WTC11 (cell line): ENCODE data around the gene ZFAND3. TPM values are rescaled to one million over a fixed set of nuclear protein-coding genes. Genes with fewer than 3 reads are reported as not detected.
A peak's percentile ranks its signal among the peaks of the same experiment; 100 is the strongest.

ENCODE experiments used
- ATAC-seq: fragments of 200-7000 bp; cut with Tn5 transposase; 2 replicates; pipeline ENCODE4 v1.10.0; 2021; ENCODE audit warnings: mild to moderate bottlenecking, moderate library complexity
- CTCF ChIA-PET: fragments of 300-600 bp; sonication (Branson Sonifier 250); formaldehyde crosslinking; loops from one replicate; lab custom pipeline; 2021; ENCODE audit warnings: antibody characterized with exemption; lab: Charles Lee
- POLR2A ChIA-PET: fragments of 350-600 bp; sonication (Branson Sonifier 250); formaldehyde crosslinking; loops from one replicate; lab custom pipeline; 2021; ENCODE audit warnings: antibody characterized with exemption; lab: Charles Lee
- DNase-seq: peaks from one replicate; pipeline ENCODE4 v3.0.0; 2021; ENCODE audit warnings: low spot score
- H3K27ac Mint-ChIP-seq: 2 replicates; pipeline ENCODE4 v1.8.0; 2021; ENCODE audit warnings: mixed read lengths
- H3K27me3 Mint-ChIP-seq: 2 replicates; pipeline ENCODE4 v1.8.0; 2021; ENCODE audit warnings: low read depth, mild to moderate bottlenecking, moderate library complexity, mixed read lengths
- H3K36me3 Mint-ChIP-seq: 2 replicates; pipeline ENCODE4 v1.8.0; 2021; ENCODE audit warnings: mixed read lengths
- H3K4me1 Mint-ChIP-seq: 2 replicates; pipeline ENCODE4 v1.8.0; 2022; ENCODE audit warnings: mixed read lengths
- H3K4me3 Mint-ChIP-seq: 2 replicates; pipeline ENCODE4 v1.8.0; 2021; ENCODE audit warnings: mild to moderate bottlenecking, moderate library complexity, mixed read lengths
- H3K9me3 Mint-ChIP-seq: 2 replicates; pipeline ENCODE4 v1.8.0; 2021; ENCODE audit warnings: mixed read lengths
- CBFB ChIP-seq: sonication (generic); formaldehyde crosslinking; IDR thresholded peaks from 2 replicates; pipeline ENCODE4 v1.8.1; 2022; ENCODE audit warnings: mild to moderate bottlenecking, low read depth, missing genetic modification reagents
- GRHL2 ChIP-seq: fragments of 250-450 bp; sonication (Bioruptor Pico); IDR thresholded peaks from 2 replicates; pipeline ENCODE4 v1.8.0; 2022; ENCODE audit warnings: mild to moderate bottlenecking, moderate library complexity; ENCODE audit not compliant: insufficient replicate concordance, severe bottlenecking
- GTF2I ChIP-seq: fragments of 250-450 bp; sonication (Bioruptor Pico); conservative IDR thresholded peaks from 2 replicates; pipeline ENCODE4 v1.4.0; 2021; ENCODE audit warnings: mild to moderate bottlenecking
- NFE2L1 ChIP-seq: sonication (generic); formaldehyde crosslinking; IDR thresholded peaks from 2 replicates; pipeline ENCODE4 v1.8.1; 2023; ENCODE audit warnings: missing genetic modification reagents
- SMAD4 ChIP-seq: sonication (generic); formaldehyde crosslinking; IDR thresholded peaks from 2 replicates; pipeline ENCODE4 v1.8.0; 2022; ENCODE audit warnings: mild to moderate bottlenecking, missing genetic modification reagents
- ZNF219 ChIP-seq: sonication (generic); formaldehyde crosslinking; IDR thresholded peaks from 2 replicates; pipeline ENCODE4 v1.8.0; 2023; ENCODE audit warnings: missing genetic modification reagents, mild to moderate bottlenecking, borderline replicate concordance
- total RNA-seq: library from RNA; stranded (reverse); gene quantifications from 3 replicates; pipeline ENCODE4 v1.2.3, GENCODE V29; 2021
- TF ChIP-seq, protein P1 (sequence below): sonication (generic); formaldehyde crosslinking; IDR thresholded peaks from 2 replicates; pipeline ENCODE4 v1.8.0; 2023; ENCODE audit warnings: missing genetic modification reagents, mild to moderate bottlenecking, borderline replicate concordance
- TF ChIP-seq, protein P2 (sequence below): fragments of 250-450 bp; sonication (Bioruptor Pico); IDR thresholded peaks from 2 replicates; pipeline ENCODE4 v1.8.0; 2021; ENCODE audit warnings: mild to moderate bottlenecking
- TF ChIP-seq, protein P3 (sequence below): sonication (generic); formaldehyde crosslinking; IDR thresholded peaks from 2 replicates; pipeline ENCODE4 v1.8.0; 2023; ENCODE audit warnings: missing genetic modification reagents
- TF ChIP-seq, protein P4 (sequence below): sonication (generic); formaldehyde crosslinking; IDR thresholded peaks from 2 replicates; pipeline ENCODE4 v1.8.1; 2023; ENCODE audit warnings: mild to moderate bottlenecking, moderate library complexity, missing genetic modification reagents
- TF ChIP-seq, protein P5 (sequence below): sonication (generic); formaldehyde crosslinking; conservative IDR thresholded peaks from 2 replicates; pipeline ENCODE4 v1.8.1; 2022; ENCODE audit warnings: mild to moderate bottlenecking, missing genetic modification reagents
- TF ChIP-seq, protein P6 (sequence below): fragments of 250-450 bp; sonication (Bioruptor Pico); IDR thresholded peaks from 2 replicates; pipeline ENCODE4 v2.1.2; 2022; ENCODE audit warnings: mild to moderate bottlenecking, moderate library complexity

The ZFAND3 gene
- total RNA-seq, 1 experiment from 2014 or later: 50.3 TPM

DNA sequence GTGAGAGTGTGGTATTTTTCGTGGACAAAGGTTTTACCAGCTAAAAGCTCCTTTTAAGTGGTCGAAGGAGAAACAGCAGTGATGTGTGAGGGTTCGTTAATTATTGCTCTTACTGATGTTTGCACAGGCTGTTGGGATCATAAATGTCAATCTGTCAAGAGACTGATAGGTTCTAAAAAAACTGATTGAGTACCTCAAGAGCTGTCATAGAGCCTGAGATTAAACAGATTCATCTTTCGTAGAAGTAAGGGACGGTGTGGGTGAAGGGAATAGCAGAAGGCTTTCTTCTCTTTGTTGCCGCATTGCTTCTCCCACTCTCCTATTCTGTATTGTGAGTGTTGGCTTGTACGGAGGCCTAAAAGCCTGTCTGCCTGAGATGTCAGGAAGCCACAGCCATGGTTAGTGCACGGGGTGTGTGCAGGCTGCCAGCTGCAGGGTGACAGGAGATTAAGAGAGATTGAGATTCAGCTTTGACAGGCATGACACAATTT, 291.0 kb downstream of the ZFAND3 start (continued):
- TF ChIP-seq, protein P1, sequence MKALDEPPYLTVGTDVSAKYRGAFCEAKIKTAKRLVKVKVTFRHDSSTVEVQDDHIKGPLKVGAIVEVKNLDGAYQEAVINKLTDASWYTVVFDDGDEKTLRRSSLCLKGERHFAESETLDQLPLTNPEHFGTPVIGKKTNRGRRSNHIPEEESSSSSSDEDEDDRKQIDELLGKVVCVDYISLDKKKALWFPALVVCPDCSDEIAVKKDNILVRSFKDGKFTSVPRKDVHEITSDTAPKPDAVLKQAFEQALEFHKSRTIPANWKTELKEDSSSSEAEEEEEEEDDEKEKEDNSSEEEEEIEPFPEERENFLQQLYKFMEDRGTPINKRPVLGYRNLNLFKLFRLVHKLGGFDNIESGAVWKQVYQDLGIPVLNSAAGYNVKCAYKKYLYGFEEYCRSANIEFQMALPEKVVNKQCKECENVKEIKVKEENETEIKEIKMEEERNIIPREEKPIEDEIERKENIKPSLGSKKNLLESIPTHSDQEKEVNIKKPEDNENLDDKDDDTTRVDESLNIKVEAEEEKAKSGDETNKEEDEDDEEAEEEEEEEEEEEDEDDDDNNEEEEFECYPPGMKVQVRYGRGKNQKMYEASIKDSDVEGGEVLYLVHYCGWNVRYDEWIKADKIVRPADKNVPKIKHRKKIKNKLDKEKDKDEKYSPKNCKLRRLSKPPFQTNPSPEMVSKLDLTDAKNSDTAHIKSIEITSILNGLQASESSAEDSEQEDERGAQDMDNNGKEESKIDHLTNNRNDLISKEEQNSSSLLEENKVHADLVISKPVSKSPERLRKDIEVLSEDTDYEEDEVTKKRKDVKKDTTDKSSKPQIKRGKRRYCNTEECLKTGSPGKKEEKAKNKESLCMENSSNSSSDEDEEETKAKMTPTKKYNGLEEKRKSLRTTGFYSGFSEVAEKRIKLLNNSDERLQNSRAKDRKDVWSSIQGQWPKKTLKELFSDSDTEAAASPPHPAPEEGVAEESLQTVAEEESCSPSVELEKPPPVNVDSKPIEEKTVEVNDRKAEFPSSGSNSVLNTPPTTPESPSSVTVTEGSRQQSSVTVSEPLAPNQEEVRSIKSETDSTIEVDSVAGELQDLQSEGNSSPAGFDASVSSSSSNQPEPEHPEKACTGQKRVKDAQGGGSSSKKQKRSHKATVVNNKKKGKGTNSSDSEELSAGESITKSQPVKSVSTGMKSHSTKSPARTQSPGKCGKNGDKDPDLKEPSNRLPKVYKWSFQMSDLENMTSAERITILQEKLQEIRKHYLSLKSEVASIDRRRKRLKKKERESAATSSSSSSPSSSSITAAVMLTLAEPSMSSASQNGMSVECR (CRISPR knock-in tag): no peak
- TF ChIP-seq, protein P2, sequence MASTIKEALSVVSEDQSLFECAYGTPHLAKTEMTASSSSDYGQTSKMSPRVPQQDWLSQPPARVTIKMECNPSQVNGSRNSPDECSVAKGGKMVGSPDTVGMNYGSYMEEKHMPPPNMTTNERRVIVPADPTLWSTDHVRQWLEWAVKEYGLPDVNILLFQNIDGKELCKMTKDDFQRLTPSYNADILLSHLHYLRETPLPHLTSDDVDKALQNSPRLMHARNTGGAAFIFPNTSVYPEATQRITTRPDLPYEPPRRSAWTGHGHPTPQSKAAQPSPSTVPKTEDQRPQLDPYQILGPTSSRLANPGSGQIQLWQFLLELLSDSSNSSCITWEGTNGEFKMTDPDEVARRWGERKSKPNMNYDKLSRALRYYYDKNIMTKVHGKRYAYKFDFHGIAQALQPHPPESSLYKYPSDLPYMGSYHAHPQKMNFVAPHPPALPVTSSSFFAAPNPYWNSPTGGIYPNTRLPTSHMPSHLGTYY (CRISPR knock-in tag): no peak
- TF ChIP-seq, protein P3, sequence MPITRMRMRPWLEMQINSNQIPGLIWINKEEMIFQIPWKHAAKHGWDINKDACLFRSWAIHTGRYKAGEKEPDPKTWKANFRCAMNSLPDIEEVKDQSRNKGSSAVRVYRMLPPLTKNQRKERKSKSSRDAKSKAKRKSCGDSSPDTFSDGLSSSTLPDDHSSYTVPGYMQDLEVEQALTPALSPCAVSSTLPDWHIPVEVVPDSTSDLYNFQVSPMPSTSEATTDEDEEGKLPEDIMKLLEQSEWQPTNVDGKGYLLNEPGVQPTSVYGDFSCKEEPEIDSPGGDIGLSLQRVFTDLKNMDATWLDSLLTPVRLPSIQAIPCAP (CRISPR knock-in tag): no peak

DNA sequence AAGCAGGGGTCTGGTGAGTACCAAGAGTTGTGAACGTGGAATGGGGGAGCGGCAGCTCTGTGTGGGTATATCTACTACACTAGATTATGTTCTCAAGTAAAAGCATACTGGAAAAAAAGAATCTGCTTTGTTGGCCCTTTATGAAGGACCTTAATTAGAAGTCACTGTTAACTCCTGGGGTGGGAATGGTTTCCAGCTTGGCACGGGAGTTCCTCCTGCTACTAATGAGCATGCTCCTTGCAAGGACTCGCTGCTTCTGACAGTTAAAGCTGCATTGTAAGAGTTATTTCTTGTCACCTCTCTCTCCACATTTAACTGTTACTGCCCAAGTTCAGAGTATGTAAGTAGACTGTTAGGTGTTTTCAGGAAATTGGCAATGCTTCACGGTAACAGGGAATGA, 292.7 kb downstream of the ZFAND3 start:
- H3K36me3 Mint-ChIP-seq: no peaks in the 10 kb centered on the region
- TF ChIP-seq GTF2I (no peak), NFE2L1 (no peak), CBFB (CRISPR knock-in tag) (no peak), GRHL2 (CRISPR knock-in tag) (no peak), SMAD4 (CRISPR knock-in tag) (no peak)
- TF ChIP-seq, protein P4, sequence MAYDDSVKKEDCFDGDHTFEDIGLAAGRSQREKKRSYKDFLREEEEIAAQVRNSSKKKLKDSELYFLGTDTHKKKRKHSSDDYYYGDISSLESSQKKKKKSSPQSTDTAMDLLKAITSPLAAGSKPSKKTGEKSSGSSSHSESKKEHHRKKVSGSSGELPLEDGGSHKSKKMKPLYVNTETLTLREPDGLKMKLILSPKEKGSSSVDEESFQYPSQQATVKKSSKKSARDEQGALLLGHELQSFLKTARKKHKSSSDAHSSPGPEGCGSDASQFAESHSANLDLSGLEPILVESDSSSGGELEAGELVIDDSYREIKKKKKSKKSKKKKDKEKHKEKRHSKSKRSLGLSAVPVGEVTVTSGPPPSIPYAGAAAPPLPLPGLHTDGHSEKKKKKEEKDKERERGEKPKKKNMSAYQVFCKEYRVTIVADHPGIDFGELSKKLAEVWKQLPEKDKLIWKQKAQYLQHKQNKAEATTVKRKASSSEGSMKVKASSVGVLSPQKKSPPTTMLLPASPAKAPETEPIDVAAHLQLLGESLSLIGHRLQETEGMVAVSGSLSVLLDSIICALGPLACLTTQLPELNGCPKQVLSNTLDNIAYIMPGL: no peak
- TF ChIP-seq, protein P5, sequence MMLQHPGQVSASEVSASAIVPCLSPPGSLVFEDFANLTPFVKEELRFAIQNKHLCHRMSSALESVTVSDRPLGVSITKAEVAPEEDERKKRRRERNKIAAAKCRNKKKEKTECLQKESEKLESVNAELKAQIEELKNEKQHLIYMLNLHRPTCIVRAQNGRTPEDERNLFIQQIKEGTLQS (CRISPR knock-in tag): no peak
- TF ChIP-seq, protein P6, sequence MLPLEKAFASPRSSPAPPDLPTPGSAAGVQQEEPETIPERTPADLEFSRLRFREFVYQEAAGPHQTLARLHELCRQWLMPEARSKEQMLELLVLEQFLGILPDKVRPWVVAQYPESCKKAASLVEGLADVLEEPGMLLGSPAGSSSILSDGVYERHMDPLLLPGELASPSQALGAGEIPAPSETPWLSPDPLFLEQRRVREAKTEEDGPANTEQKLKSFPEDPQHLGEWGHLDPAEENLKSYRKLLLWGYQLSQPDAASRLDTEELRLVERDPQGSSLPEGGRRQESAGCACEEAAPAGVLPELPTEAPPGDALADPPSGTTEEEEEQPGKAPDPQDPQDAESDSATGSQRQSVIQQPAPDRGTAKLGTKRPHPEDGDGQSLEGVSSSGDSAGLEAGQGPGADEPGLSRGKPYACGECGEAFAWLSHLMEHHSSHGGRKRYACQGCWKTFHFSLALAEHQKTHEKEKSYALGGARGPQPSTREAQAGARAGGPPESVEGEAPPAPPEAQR (CRISPR knock-in tag): no peak
- no peak overlapping the region for H3K4me3 Mint-ChIP-seq
- POLR2A ChIA-PET: interaction anchor here (1.1 kb wide), 1 partner anchor 79 kb away, joined by 3 read pairs; no protein-coding TSS in a partner anchor
- CTCF ChIA-PET: interaction anchor here (1.0 kb wide), 1 partner anchor 382 kb away, joined by 3 read pairs; no protein-coding TSS in a partner anchor
- no peaks in the 10 kb centered on the region for H3K27me3 Mint-ChIP-seq
- DNase-seq: no peak
- H3K27ac Mint-ChIP-seq: no peak overlapping the region
- no peaks in the 10 kb centered on the region for H3K9me3 Mint-ChIP-seq
- no peak for ATAC-seq
- peaks cover 30% of the 10 kb centered on the region for H3K4me1 Mint-ChIP-seq

DNA sequence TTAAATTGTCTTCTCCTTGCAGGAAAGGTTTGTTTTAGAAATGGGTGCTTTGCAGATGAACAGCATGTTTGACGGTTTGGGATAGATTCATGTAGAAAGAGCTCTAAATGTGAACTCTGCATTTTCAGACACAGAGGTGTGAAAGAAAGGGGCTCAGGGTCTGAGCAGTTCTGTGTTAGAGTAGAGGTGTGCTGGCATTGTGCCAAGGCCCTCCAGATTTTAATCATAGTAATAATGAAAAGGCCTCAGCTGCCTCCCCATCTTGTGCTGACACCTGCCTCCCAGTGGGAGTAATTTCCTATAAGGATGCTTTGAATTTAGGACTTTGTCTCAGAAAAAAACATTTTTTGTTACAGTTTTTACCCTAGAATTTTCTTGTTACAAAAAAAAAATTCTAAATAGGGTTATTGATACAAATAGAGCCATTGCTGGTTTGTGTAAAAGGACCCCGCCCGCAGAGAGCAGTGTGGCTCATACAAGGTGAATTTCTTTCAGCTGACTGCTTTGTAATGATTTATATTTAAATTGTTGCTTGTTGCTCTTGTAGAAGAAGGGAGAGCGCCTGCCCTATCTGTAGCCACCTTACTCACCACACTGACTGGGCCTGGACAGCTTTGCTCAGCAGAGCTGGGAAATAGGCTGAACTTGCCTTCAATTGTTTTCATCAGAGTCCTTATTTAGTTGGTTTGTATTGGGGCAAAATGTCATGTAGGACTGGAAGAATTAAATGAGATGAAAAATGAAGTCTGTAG, 294.5 kb downstream of the ZFAND3 start:
- Mint-ChIP-seq H3K36me3 (no peaks in the 10 kb centered on the region), H3K27me3 (no peaks in the 10 kb centered on the region), H3K4me1 (peaks cover 33% of the 10 kb centered on the region), H3K9me3 (no peaks in the 10 kb centered on the region), H3K4me3 (no peak overlapping the region), H3K27ac (peak overlapping the region; percentile 50; the same call in 1 of the 2 replicates)
- DNase-seq: no peak
- no peak for TF ChIP-seq ZNF219 (CRISPR knock-in tag)
- POLR2A ChIA-PET: no interaction called here
- CTCF ChIA-PET: no interaction called here
- ATAC-seq: no peak
